Esophagus muscularis mucosa (tissue), 4 donors: ENCODE data around the gene MID2. TPM values are rescaled to one million over a fixed set of nuclear protein-coding genes. Genes with fewer than 3 reads are reported as not detected.
A peak's percentile ranks its signal among the peaks of the same experiment; 100 is the strongest.

ENCODE experiments used
- DNase-seq: peaks from one replicate; pipeline ENCODE4 v3.0.0-alpha.2; 2017; ENCODE audit errors: extremely low spot score
- H3K27ac ChIP-seq, 4 donors: fragments of 200-600 bp; sonication (generic); replicated peaks in 1 of 4; 1 replicate in 3 of 4; 2 replicates in 1 of 4; pipeline ENCODE4 v1.5.1; 2016 to 2019; ENCODE audit warnings: mild to moderate bottlenecking in 1 of 4
- H3K27me3 ChIP-seq, 4 donors: fragments of 200-600 bp; sonication (generic); one replicate each; pipeline versions ENCODE4 v1.5.1 to v1.6.0; 2016 to 2019
- H3K36me3 ChIP-seq, 4 donors: fragments of 200-600 bp; sonication (generic); one replicate each; pipeline ENCODE4 v1.5.1; 2016 to 2019
- H3K4me1 ChIP-seq, 4 donors: fragments of 200-600 bp; sonication (generic); one replicate each; pipeline ENCODE4 v1.5.1; 2016 to 2019
- H3K4me3 ChIP-seq, 4 donors: fragments of 200-600 bp; sonication (generic); 1 replicate in 2 of 4; 2 replicates in 2 of 4; pipeline ENCODE4 v1.5.1; 2016 to 2019; ENCODE audit warnings: mild to moderate bottlenecking in 4 of 4, moderate library complexity in 1 of 4
- H3K9me3 ChIP-seq, 4 donors: fragments of 200-600 bp; sonication (generic); 1 replicate in 3 of 4; 2 replicates in 1 of 4; pipeline ENCODE4 v1.5.1; 2016 to 2019
- CTCF ChIP-seq, 3 experiments: fragments of 200-600 bp in 2 of 3; fragments of 450-650 bp in 1 of 3; sonication (generic) in 2 of 3; IDR thresholded peaks; one replicate each; pipeline ENCODE4 v1.5.1; 2017 to 2019; ENCODE audit warnings: antibody characterized with exemption in 3 of 3, mild to moderate bottlenecking in 2 of 3, moderate library complexity in 1 of 3
- EP300 ChIP-seq: sonication (generic); formaldehyde crosslinking; IDR thresholded peaks from one replicate; pipeline ENCODE4 v1.6.1; 2017; ENCODE audit warnings: antibody characterized with exemption
- POLR2A ChIP-seq: fragments of 450-650 bp; IDR thresholded peaks from one replicate; pipeline ENCODE4 v1.6.1; 2017; ENCODE audit warnings: antibody characterized with exemption, moderate library complexity, mild to moderate bottlenecking, low read depth
- POLR2AphosphoS5 ChIP-seq, 2 donors: sonication (generic); formaldehyde crosslinking; IDR thresholded peaks; one replicate each; pipeline ENCODE4 v1.6.1; 2017; ENCODE audit warnings: antibody characterized with exemption in 2 of 2
- WGBS: methylation state at CpG from one replicate; pipeline ENCODE4 v1.1.5; 2018; 5-methylcytosine and 5-hydroxymethylcytosine counted together
- intact Hi-C: fragments of 100-400 bp; cut with DNase I; formaldehyde crosslinking; loops from one replicate; pipeline ENCODE4 v1.15.1; 2023
- total RNA-seq, 4 donors: library from RNA; depleted of rRNA; stranded (reverse); fragments of >200 nt; gene quantifications; one replicate each; pipeline versions ENCODE4 v1.1.0 to v1.2.1, GENCODE V29; 2016

Gene MID2
- total RNA-seq, 4 donors from 2014 or later = 37.1 to 65.9 (median 52.4) TPM

GRCh38 chrX:107840971-107841370, 15.3 kb downstream of the MID2 start:
- H3K4me1 ChIP-seq = peaks cover 0 to 10% (median 5%) of the 10 kb centered on the region in 4 donors
- no peak overlapping the region for H3K4me3 ChIP-seq
- peaks cover 3 to 9% (median 6%) of the 10 kb centered on the region in 4 donors for H3K36me3 ChIP-seq
- H3K27ac ChIP-seq = no peak overlapping the region
- TF ChIP-seq CTCF (IDR thresholded peaks at IDR 0.05) (no peak), EP300 (no peak), POLR2A (no peak), POLR2AphosphoS5 (IDR thresholded peaks at IDR 0.05) (no peak)
- no peaks in the 10 kb centered on the region for H3K9me3 ChIP-seq
- 85% methylated on average over 15 of the region's 15 CpGs for WGBS
- no peaks in the 10 kb centered on the region for H3K27me3 ChIP-seq
- no peak for DNase-seq
- intact Hi-C loops = no loop called here

GRCh38 chrX:107842715-107843400, 17.2 kb downstream of the MID2 start:
- H3K27ac ChIP-seq = no peak overlapping the region
- intact Hi-C loops = no loop called here
- DNase-seq = no peak
- peaks cover 3 to 9% (median 6%) of the 10 kb centered on the region in 4 donors for H3K36me3 ChIP-seq
- H3K27me3 ChIP-seq = no peaks in the 10 kb centered on the region
- H3K9me3 ChIP-seq = no peaks in the 10 kb centered on the region
- peaks cover 0 to 10% (median 8%) of the 10 kb centered on the region in 4 donors for H3K4me1 ChIP-seq
- H3K4me3 ChIP-seq = no peak overlapping the region
- TF ChIP-seq POLR2AphosphoS5 (IDR thresholded peaks at IDR 0.05) (no peak), CTCF (IDR thresholded peaks at IDR 0.05) (no peak), EP300 (no peak), POLR2A (no peak)
- WGBS = 64% methylated on average over 6 of the region's 6 CpGs

- Histone ChIP-seq H3K4me1 (peaks cover 0 to 27% (median 16%) of the 10 kb centered on the region in 4 donors), H3K4me3 (no peak overlapping the region), H3K9me3 (no peaks in the 10 kb centered on the region), H3K27ac (no peak overlapping the region), H3K36me3 (peaks cover 3 to 9% (median 6%) of the 10 kb centered on the region in 4 donors), H3K27me3 (no peaks in the 10 kb centered on the region)
- TF ChIP-seq POLR2AphosphoS5 (IDR thresholded peaks at IDR 0.05) (no peak), POLR2A (no peak), CTCF (IDR thresholded peaks at IDR 0.05) (no peak), EP300 (no peak)
- 63% methylated on average over 1 of the region's 1 CpG for WGBS
- no peak for DNase-seq
- intact Hi-C loops = no loop called here
Observed at GRCh38 chrX:107845625-107846024, 20.0 kb downstream of the MID2 start.

- no peak for DNase-seq
- no peaks in the 10 kb centered on the region for H3K9me3 ChIP-seq
- H3K36me3 ChIP-seq = no peaks in the 10 kb centered on the region
- H3K4me1 ChIP-seq = peaks cover 5 to 23% (median 16%) of the 10 kb centered on the region in 4 donors
- intact Hi-C loops = no loop called here
- no peaks in the 10 kb centered on the region for H3K27me3 ChIP-seq
- no peak overlapping the region for H3K27ac ChIP-seq
- no peak overlapping the region for H3K4me3 ChIP-seq
- 49% methylated on average over 2 of the region's 2 CpGs for WGBS
- TF ChIP-seq POLR2A = no peak
Observed at GRCh38 chrX:107848591-107848990, 22.9 kb downstream of the MID2 start.

- intact Hi-C loops = no loop called here
- no peak overlapping the region for H3K27ac ChIP-seq
- peaks cover 5 to 23% (median 14%) of the 10 kb centered on the region in 4 donors for H3K4me1 ChIP-seq
- DNase-seq = no peak
- TF ChIP-seq POLR2AphosphoS5 (IDR thresholded peaks at IDR 0.05) (no peak), EP300 (no peak), CTCF (IDR thresholded peaks at IDR 0.05) (peak in 1 of 3 experiments; percentile 16), POLR2A (no peak)
- H3K4me3 ChIP-seq = no peak overlapping the region
- 55% methylated on average over 5 of the region's 5 CpGs for WGBS
- peaks cover 0 to under 1% (median 0%) of the 10 kb centered on the region in 4 donors for H3K36me3 ChIP-seq
- H3K9me3 ChIP-seq = no peaks in the 10 kb centered on the region
- no peaks in the 10 kb centered on the region for H3K27me3 ChIP-seq
Observed at GRCh38 chrX:107849747-107850421, 24.2 kb downstream of the MID2 start.
